Gastrocnemius medialis (tissue), 4 donors: ENCODE data around the gene GPA33. TPM values are rescaled to one million over a fixed set of nuclear protein-coding genes. Genes with fewer than 3 reads are reported as not detected.

ENCODE experiments used
- ATAC-seq, 2 donors: fragments of 150-250 bp; one replicate each; pipeline ENCODE4 v1.9.1; 2016
- DNase-seq, 2 donors: peaks; one replicate each; pipeline ENCODE4 v3.0.0-alpha.2; 2019
- H3K27ac ChIP-seq, 4 donors: fragments of 200-600 bp; sonication (generic); 1 replicate in 1 of 4; 2 replicates in 3 of 4; pipeline ENCODE4 v1.5.1; 2016 to 2018; ENCODE audit warnings: mild to moderate bottlenecking in 2 of 4, moderate library complexity in 1 of 4
- H3K27me3 ChIP-seq, 3 donors: fragments of 200-600 bp; sonication (generic) in 2 of 3; 1 replicate in 1 of 3; 2 replicates in 2 of 3; pipeline versions ENCODE4 v1.5.1 to v1.6.0; 2016 to 2019; ENCODE audit warnings: mild to moderate bottlenecking in 1 of 3, moderate library complexity in 1 of 3
- H3K36me3 ChIP-seq, 2 donors: fragments of 200-600 bp; sonication (generic) in 1 of 2; one replicate each; pipeline ENCODE4 v1.5.1; 2017 to 2018
- H3K4me1 ChIP-seq, 2 donors: fragments of 200-600 bp; sonication (generic) in 1 of 2; one replicate each; pipeline ENCODE4 v1.5.1; 2016 to 2017; ENCODE audit warnings: mild to moderate bottlenecking in 2 of 2
- H3K4me3 ChIP-seq, 4 donors: fragments of 200-600 bp; sonication (generic) in 3 of 4; 1 replicate in 1 of 4; 2 replicates in 3 of 4; pipeline ENCODE4 v1.5.1; 2016 to 2019; ENCODE audit warnings: mild to moderate bottlenecking in 2 of 4
- H3K9me3 ChIP-seq, 3 donors: fragments of 200-600 bp; sonication (generic) in 2 of 3; 1 replicate in 1 of 3; 2 replicates in 2 of 3; pipeline ENCODE4 v1.5.1; 2016 to 2019
- POLR2A ChIP-seq, 2 donors: fragments of 450-650 bp; IDR thresholded peaks; one replicate each; pipeline ENCODE4 v1.6.1; 2017; ENCODE audit warnings: antibody characterized with exemption in 2 of 2, mild to moderate bottlenecking in 2 of 2, moderate library complexity in 2 of 2
- in situ Hi-C, 4 donors: fragments of 200-750 bp; cut with MboI; loops; one replicate each; pipeline versions ENCODE4 v1.15.0 to v1.8.0; 2017; ENCODE audit warnings: low sequenced_read_pairs in 4 of 4
- intact Hi-C: fragments of 100-400 bp; cut with DNase I; formaldehyde crosslinking; loops from one replicate; pipeline ENCODE4 v1.15.1; 2023; ENCODE audit warnings: low total_unique reads
- total RNA-seq, 4 donors: library from RNA; depleted of rRNA; stranded (reverse); fragments of >200 nt; gene quantifications; one replicate each; pipeline versions ENCODE4 v1.1.0 to v1.2.3, GENCODE V29; 2016
- TF ChIP-seq, protein P1 (sequence below), 5 experiments: fragments of 450-650 bp in 3 of 5; fragments of 200-600 bp in 2 of 5; sonication (generic) in 2 of 5; IDR thresholded peaks in 4 of 5; conservative IDR thresholded peaks in 1 of 5; 1 replicate in 4 of 5; 2 replicates in 1 of 5; pipeline ENCODE4 v1.5.1; 2016 to 2019; ENCODE audit warnings: antibody characterized with exemption in 5 of 5, mild to moderate bottlenecking in 3 of 5, moderate library complexity in 3 of 5

The GPA33 gene
- total RNA-seq, 4 donors from 2014 or later = 1.9 TPM; not detected in 3

GRCh38 chr1:167110586-167110985 is 20.4 kb upstream of the GPA33 start:
- Histone ChIP-seq H3K9me3 (no peaks in the 10 kb centered on the region), H3K4me3 (no peak overlapping the region), H3K36me3 (peaks cover 0 to 7% of the 10 kb centered on the region in 2 donors), H3K4me1 (peaks cover 40 to 41% of the 10 kb centered on the region in 2 donors), H3K27me3 (no peaks in the 10 kb centered on the region), H3K27ac (peak overlapping the region; percentile 34 to 94 (median 89))
- in situ Hi-C loops (no loop called here), intact Hi-C loops (no loop called here)
- no peak for DNase-seq
- ATAC-seq = no peak
- TF ChIP-seq, protein P1, sequence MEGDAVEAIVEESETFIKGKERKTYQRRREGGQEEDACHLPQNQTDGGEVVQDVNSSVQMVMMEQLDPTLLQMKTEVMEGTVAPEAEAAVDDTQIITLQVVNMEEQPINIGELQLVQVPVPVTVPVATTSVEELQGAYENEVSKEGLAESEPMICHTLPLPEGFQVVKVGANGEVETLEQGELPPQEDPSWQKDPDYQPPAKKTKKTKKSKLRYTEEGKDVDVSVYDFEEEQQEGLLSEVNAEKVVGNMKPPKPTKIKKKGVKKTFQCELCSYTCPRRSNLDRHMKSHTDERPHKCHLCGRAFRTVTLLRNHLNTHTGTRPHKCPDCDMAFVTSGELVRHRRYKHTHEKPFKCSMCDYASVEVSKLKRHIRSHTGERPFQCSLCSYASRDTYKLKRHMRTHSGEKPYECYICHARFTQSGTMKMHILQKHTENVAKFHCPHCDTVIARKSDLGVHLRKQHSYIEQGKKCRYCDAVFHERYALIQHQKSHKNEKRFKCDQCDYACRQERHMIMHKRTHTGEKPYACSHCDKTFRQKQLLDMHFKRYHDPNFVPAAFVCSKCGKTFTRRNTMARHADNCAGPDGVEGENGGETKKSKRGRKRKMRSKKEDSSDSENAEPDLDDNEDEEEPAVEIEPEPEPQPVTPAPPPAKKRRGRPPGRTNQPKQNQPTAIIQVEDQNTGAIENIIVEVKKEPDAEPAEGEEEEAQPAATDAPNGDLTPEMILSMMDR (IDR thresholded peaks at IDR 0.05 in 4 of 5, conservative IDR thresholded peaks at IDR 0.05 in 1 of 5) = no peak
- TF ChIP-seq POLR2A (IDR thresholded peaks at IDR 0.05) = no peak

GRCh38 chr1:167109125-167109524 is 18.9 kb upstream of the GPA33 start:
- Histone ChIP-seq H3K9me3 (no peaks in the 10 kb centered on the region), H3K4me1 (peaks cover 51 to 53% of the 10 kb centered on the region in 2 donors), H3K36me3 (peaks cover 0 to 7% of the 10 kb centered on the region in 2 donors), H3K27ac (peak overlapping the region; percentile 85 to 94 (median 89)), H3K4me3 (no peak overlapping the region), H3K27me3 (no peaks in the 10 kb centered on the region)
- intact Hi-C loops = loop anchor here (10.0 kb wide), 2 partner anchors 446 to 826 kb away; partner anchors contain the start of genes CREG1, DCAF6 and MPC2
- ATAC-seq (peak in 1 of 2 donors; percentile 38), DNase-seq (peak in 1 of 2 donors; percentile 46)
- in situ Hi-C loops = no loop called here
- no peak for TF ChIP-seq POLR2A (IDR thresholded peaks at IDR 0.05)
- TF ChIP-seq, protein P1 (IDR thresholded peaks at IDR 0.05 in 4 of 5, conservative IDR thresholded peaks at IDR 0.05 in 1 of 5) = no peak

GRCh38 chr1:167107456-167107855 is 17.3 kb upstream of the GPA33 start:
- peaks cover 64 to 68% of the 10 kb centered on the region in 2 donors for H3K4me1 ChIP-seq
- no peaks in the 10 kb centered on the region for H3K27me3 ChIP-seq
- H3K27ac ChIP-seq = peak overlapping the region; percentile 85 to 94 (median 89)
- H3K4me3 ChIP-seq = no peak overlapping the region
- DNase-seq = no peak
- intact Hi-C loops (loop anchor here (10.0 kb wide), 2 partner anchors 447 to 827 kb away; partner anchors contain the start of genes CREG1, DCAF6 and MPC2), in situ Hi-C loops (no loop called here)
- no peaks in the 10 kb centered on the region for H3K9me3 ChIP-seq
- no peak for TF ChIP-seq POLR2A (IDR thresholded peaks at IDR 0.05)
- TF ChIP-seq, protein P1 (IDR thresholded peaks at IDR 0.05 in 4 of 5, conservative IDR thresholded peaks at IDR 0.05 in 1 of 5) = no peak
- ATAC-seq = no peak
- no peaks in the 10 kb centered on the region for H3K36me3 ChIP-seq

GRCh38 chr1:167106119-167106461 is 15.9 kb upstream of the GPA33 start:
- H3K36me3 ChIP-seq = no peaks in the 10 kb centered on the region

More at GRCh38 chr1:167106119-167106461, 15.9 kb upstream of the GPA33 start:
- Histone ChIP-seq H3K27me3 (no peaks in the 10 kb centered on the region), H3K4me1 (peaks cover 70 to 71% of the 10 kb centered on the region in 2 donors), H3K9me3 (no peaks in the 10 kb centered on the region), H3K4me3 (peak overlapping the region in 2 of 4 donors; percentile 10 to 31), H3K27ac (peak overlapping the region; percentile 85 to 94 (median 89))
- intact Hi-C loops = loop anchor here (10.0 kb wide), 2 partner anchors 449 to 829 kb away; partner anchors contain the start of genes CREG1, DCAF6 and MPC2
- no peak for DNase-seq
- ATAC-seq = no peak
- TF ChIP-seq, protein P1 (IDR thresholded peaks at IDR 0.05 in 4 of 5, conservative IDR thresholded peaks at IDR 0.05 in 1 of 5) = no peak
- no peak for TF ChIP-seq POLR2A (IDR thresholded peaks at IDR 0.05)
- in situ Hi-C loops = no loop called here
